ENCODE results near the gene MTSS2.

DNA sequence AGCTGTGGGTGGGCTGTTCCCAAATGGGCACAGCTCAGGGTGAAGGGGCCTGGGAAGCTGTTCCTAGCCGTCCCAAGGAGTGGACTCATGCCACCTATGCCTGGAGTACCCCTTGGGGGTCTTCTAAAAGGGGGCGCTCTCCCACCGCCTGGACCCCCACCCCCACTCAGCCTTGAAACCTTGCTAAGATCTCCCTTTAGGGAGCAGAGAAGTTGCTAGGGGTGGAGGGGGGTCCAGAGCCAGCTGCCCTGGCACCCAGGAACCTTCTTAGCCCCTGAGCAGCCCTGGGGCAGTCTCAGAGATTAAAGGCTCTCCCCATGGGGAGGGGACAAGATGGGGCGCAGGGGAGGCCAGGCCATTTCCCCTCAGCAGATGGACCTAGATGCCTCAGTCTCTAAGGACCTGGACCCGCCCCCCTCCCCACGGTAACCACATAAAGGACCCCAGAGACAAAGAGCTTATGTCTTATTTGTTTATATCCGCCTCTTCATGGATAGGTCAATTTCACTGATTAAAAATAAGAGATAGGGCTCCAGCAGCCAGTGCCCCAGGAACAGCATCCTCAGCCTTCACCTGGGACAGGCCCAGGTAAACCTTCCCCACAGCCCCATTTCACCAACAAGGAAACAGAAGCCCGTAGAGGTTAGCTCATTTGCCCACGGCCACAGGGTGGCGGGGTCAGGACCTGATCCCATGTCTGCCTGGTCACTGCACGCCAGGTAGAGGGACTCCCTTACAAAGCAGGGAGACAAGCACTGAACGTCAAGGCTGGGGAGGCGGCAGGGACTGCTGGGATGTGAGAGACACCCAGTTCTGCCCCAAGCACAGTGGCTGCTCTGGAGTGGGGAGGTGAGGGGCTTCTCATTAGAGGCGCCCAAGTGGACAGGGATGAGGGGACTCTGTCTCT is 3.4 kb downstream of the MTSS2 start:
- no peak for TF ChIP-seq POLR2A (IDR thresholded peaks at IDR 0.05; ENCODE audit: low read depth, low read length)
- TF ChIP-seq, protein P1, sequence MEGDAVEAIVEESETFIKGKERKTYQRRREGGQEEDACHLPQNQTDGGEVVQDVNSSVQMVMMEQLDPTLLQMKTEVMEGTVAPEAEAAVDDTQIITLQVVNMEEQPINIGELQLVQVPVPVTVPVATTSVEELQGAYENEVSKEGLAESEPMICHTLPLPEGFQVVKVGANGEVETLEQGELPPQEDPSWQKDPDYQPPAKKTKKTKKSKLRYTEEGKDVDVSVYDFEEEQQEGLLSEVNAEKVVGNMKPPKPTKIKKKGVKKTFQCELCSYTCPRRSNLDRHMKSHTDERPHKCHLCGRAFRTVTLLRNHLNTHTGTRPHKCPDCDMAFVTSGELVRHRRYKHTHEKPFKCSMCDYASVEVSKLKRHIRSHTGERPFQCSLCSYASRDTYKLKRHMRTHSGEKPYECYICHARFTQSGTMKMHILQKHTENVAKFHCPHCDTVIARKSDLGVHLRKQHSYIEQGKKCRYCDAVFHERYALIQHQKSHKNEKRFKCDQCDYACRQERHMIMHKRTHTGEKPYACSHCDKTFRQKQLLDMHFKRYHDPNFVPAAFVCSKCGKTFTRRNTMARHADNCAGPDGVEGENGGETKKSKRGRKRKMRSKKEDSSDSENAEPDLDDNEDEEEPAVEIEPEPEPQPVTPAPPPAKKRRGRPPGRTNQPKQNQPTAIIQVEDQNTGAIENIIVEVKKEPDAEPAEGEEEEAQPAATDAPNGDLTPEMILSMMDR (conservative IDR thresholded peaks at IDR 0.05; ENCODE audit: low read depth, low read length), result no peak
- TF ChIP-seq RAD21 (IDR thresholded peaks at IDR 0.05; ENCODE audit: low read length), result no peak
- TF ChIP-seq RFX5 (IDR thresholded peaks at IDR 0.05; ENCODE audit: low read depth, low read length), result no peak
- no peak for TF ChIP-seq CEBPB (IDR thresholded peaks at IDR 0.05; ENCODE audit: low read depth, low read length)
- TF ChIP-seq SMC3 (IDR thresholded peaks at IDR 0.05; ENCODE audit: low read depth, low read length), result no peak
- TF ChIP-seq, protein P2, sequence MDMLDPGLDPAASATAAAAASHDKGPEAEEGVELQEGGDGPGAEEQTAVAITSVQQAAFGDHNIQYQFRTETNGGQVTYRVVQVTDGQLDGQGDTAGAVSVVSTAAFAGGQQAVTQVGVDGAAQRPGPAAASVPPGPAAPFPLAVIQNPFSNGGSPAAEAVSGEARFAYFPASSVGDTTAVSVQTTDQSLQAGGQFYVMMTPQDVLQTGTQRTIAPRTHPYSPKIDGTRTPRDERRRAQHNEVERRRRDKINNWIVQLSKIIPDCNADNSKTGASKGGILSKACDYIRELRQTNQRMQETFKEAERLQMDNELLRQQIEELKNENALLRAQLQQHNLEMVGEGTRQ (IDR thresholded peaks at IDR 0.05; ENCODE audit: low read depth, low read length), result no peak
- TF ChIP-seq FOS (IDR thresholded peaks at IDR 0.05; ENCODE audit: low read depth, low read length), result no peak
- no peak for TF ChIP-seq MAZ (IDR thresholded peaks at IDR 0.05; ENCODE audit: borderline replicate concordance, low read depth, low read length)
- TF ChIP-seq MAFK (IDR thresholded peaks at IDR 0.05; ENCODE audit: low read depth, low read length), result no peak
- no peak for TF ChIP-seq RCOR1 (IDR thresholded peaks at IDR 0.05; ENCODE audit: insufficient replicate concordance, low read length)
- TF ChIP-seq BHLHE40 (IDR thresholded peaks at IDR 0.05; ENCODE audit: low read depth, low read length), result no peak

Data from IMR-90 (cell line).